Left ventricle myocardium inferior (tissue), 1 donor: ENCODE data around the gene MEX3A. TPM values are rescaled to one million over a fixed set of nuclear protein-coding genes. Genes with fewer than 3 reads are reported as not detected.

ENCODE experiments used
- DNase-seq: peaks from one replicate; pipeline ENCODE4 v3.0.0-alpha.2; 2020
- H3K27ac ChIP-seq: fragments of 200-600 bp; replicated peaks from 2 replicates; pipeline ENCODE4 v1.8.0; 2021
- H3K27me3 ChIP-seq: fragments of 200-600 bp; 2 replicates; pipeline ENCODE4 v1.8.0; 2021; ENCODE audit warnings: low read depth
- H3K36me3 ChIP-seq: fragments of 200-600 bp; 2 replicates; pipeline ENCODE4 v1.8.0; 2021
- H3K4me1 ChIP-seq: fragments of 200-600 bp; 2 replicates; pipeline ENCODE4 v1.8.0; 2021
- H3K4me3 ChIP-seq: fragments of 200-600 bp; 2 replicates; pipeline ENCODE4 v1.8.0; 2021; ENCODE audit warnings: mild to moderate bottlenecking, moderate library complexity
- H3K9me3 ChIP-seq: fragments of 200-600 bp; replicated peaks from 2 replicates; pipeline ENCODE4 v1.8.0; 2021
- intact Hi-C: fragments of 100-400 bp; cut with micrococcal nuclease; formaldehyde crosslinking; loops from one replicate; pipeline ENCODE4 v1.11.0; 2022
- total RNA-seq: library from RNA; stranded (reverse); fragmentation: NEBNext Ultra II Directional; extraction: Animal tissue kit (Norgen Biotek cat#: 25700); gene quantifications from one replicate; pipeline ENCODE4 v1.2.1, GENCODE V29; 2021
- TF ChIP-seq, protein P1 (sequence below): fragments of 200-600 bp; IDR thresholded peaks from 2 replicates; pipeline ENCODE4 v1.8.0; 2021; ENCODE audit warnings: antibody characterized with exemption, mild to moderate bottlenecking, borderline replicate concordance
- donor health status: DM: no; HTN: yes; CAD: no; lungs with severe emphysema.

The MEX3A gene
- total RNA-seq, 1 donor from 2014 or later: 0.16 TPM

DNA sequence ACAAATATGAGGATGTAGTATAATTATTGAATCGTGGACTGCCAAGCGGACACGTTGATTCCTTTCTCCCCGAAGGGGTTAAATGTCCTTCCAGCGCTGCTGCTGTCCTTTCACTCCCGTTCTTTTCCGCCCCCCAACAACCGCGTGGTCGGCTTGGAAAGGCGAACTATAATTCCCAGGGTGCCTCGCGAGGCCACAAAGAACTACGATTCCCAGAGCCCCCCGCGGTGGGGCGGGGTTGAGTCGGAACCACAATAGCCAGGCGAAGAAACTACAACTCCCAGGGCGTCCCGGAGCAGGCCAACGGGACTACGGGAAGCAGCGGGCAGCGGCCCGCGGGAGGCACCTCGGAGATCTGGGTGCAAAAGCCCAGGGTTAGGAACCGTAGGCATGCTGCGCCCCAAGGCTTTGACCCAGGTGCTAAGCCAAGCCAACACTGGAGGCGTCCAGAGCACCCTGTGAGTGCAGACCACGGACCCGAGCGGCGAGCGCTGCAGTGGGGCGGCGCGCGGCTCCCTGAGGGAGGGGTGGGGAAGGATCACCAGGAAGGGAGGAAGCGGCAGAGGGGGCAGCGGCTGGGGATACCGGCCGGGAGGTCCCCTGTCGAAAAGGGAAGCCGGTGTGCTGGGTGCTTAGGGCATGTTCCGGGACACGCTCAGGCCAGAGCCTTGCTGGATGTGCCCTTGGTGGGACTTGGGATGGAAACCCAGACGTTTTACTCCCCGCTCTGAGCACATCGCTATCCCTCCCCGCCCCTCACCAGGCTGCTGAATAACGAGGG is 27.6 kb downstream of the MEX3A start, which contains the start of gene LAMTOR2:
TSS of gene LAMTOR2 (plus strand) at position 283 of the 781 bp plus-strand sequence. CDS start at position 391, 108 bp downstream.
- Histone ChIP-seq H3K27ac (peak within 1 kb of the TSS; percentile 99), H3K27me3 (no peaks in the 10 kb centered on the region), H3K36me3 (peaks cover 24% of the 10 kb centered on the region), H3K4me1 (peaks cover 59% of the 10 kb centered on the region), H3K9me3 (no peaks in the 10 kb centered on the region), H3K4me3 (peak within 1 kb of the TSS; percentile 95)
- DNase-seq: peak; percentile 99
- TF ChIP-seq, protein P1, sequence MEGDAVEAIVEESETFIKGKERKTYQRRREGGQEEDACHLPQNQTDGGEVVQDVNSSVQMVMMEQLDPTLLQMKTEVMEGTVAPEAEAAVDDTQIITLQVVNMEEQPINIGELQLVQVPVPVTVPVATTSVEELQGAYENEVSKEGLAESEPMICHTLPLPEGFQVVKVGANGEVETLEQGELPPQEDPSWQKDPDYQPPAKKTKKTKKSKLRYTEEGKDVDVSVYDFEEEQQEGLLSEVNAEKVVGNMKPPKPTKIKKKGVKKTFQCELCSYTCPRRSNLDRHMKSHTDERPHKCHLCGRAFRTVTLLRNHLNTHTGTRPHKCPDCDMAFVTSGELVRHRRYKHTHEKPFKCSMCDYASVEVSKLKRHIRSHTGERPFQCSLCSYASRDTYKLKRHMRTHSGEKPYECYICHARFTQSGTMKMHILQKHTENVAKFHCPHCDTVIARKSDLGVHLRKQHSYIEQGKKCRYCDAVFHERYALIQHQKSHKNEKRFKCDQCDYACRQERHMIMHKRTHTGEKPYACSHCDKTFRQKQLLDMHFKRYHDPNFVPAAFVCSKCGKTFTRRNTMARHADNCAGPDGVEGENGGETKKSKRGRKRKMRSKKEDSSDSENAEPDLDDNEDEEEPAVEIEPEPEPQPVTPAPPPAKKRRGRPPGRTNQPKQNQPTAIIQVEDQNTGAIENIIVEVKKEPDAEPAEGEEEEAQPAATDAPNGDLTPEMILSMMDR: no peak
- intact Hi-C loops: no loop called here

DNA sequence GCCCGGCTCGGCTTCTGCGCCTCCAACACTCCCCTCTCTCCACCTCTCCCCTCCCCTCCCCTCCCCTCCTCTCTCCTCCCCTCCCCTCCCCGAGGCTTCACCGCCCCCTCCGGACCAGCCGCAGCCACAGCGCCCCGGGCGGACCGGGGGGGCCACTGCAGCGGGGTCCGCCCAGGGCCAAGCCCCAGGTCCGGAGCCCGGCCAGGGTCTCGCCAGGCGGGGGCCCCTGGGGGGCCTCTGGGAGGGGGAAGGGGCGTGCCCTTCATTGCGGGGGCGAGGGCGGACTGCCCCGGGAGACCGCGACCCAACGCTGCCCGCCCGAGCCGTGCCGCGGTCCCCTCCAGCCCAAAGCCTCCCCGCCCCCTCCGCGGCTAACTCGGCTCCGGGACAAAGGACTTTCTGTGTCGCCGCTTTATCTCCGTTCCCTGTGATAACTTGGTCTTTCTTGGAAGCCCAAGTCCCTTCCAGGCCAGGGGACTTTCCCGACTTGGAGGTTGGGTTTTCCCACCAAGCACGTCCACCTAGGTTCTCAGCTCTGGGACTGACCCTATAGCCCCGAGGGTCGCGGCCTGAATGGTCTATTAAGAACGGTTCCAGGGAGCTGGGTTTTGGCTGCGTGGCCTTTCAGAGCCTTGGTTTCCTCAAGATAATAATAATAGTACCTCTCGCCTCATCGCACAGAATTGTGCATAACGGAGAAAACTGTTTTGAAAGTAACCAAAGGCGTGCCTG is 28.3 kb downstream of the MEX3A start, which contains the start of gene UBQLN4:
TSS of gene UBQLN4 (minus strand) at position 31 of the 732 bp plus-strand sequence. CDS start 97 bp downstream, outside the sequence.
- intact Hi-C loops: no loop called here
- Histone ChIP-seq H3K36me3 (peaks cover 29% of the 10 kb centered on the region), H3K9me3 (no peaks in the 10 kb centered on the region), H3K27ac (peak within 1 kb of the TSS; percentile 99), H3K4me3 (peak within 1 kb of the TSS; percentile 95), H3K4me1 (peaks cover 62% of the 10 kb centered on the region), H3K27me3 (no peaks in the 10 kb centered on the region)
- TF ChIP-seq, protein P1: peak; percentile 60
- DNase-seq: peak; percentile 88

DNA sequence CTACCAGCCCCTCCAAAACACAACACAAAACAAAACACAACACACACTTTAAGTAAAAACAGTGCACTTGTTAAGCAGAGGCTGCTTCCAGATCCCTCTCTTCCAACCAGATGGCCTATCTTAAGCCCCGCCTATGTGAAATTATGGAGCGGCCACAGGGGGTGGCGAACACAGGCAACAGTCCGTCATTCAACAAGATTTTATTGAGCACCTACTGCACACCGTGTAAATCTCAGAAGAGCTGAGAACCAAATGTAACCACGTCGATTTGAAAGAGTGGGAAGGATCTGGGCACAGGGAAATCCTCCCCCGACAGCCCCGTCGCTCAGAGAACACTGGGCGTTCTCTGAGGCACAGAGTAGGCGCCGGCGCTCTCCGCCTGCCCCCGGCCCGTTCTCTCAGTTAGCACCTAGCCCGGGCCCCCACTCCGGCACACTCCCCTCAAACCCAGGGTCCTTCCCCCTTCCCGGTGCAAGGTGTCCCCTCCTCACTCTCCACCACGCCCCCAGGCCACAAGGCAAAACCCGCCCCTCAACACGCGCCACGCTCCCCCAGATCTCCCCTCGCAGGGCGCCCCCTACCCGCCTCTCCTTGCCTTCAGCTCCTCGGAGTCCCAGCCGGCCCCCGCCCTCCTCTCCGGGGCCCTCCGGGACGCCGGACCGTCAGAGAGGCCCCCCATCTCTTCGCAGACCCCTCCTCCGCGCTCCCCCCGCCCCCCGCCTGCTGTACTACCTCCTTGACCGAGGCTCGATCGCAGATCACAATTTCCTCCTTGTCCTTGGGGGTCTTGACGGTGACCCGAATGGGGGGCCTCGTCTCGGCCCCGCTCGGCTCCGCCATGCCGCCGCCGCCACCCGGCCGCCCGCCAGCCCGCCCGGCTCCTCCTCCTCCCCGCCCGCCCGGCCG is 29.1 kb downstream of the MEX3A start:
- DNase-seq: peak; percentile 55
- H3K27ac ChIP-seq: peak overlapping the region; percentile 99
- TF ChIP-seq, protein P1: peak; percentile 35
- peaks cover 65% of the 10 kb centered on the region for H3K4me1 ChIP-seq
- intact Hi-C loops: no loop called here
- peak overlapping the region; percentile 95 for H3K4me3 ChIP-seq
- peaks cover 28% of the 10 kb centered on the region for H3K36me3 ChIP-seq
- no peaks in the 10 kb centered on the region for H3K9me3 ChIP-seq
- H3K27me3 ChIP-seq: no peaks in the 10 kb centered on the region

DNA sequence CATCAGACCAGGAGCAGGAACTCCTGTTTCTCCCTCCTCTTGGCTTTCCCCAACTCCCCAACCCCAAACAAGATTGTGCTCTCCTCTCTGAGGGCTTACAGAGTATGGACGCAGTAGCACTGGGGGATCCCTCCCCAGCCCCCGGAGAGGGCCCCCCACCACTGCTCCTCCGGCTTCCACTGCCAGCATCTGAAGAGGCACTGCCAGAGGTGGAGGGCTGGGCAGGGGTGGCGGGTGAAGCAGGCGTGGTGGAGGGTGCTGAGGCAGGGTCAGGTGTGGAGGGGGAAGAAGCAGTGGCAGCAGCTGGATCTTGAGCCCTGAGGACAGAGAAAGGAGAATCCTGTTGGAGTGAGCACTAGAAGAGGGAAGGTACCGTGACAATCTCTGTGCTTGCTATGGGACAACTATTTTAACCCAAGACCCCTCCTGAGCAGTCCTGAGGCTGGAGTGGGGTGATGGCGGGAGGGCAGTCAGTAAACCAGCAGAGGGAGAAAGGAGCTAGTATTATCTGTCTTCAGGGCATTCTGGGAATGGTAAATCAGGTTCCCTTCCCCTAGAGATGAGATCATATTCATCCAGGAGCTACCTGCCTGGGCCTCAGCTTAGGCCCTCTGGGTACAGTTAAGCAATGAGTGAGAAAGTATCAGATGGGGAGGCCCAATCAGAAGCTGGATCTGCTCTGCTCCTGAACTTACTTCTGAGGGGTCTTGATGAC is 31.1 kb downstream of the MEX3A start:
- DNase-seq: no peak
- TF ChIP-seq, protein P1: no peak
- Histone ChIP-seq H3K4me1 (peaks cover 61% of the 10 kb centered on the region), H3K4me3 (no peak overlapping the region), H3K36me3 (peaks cover 27% of the 10 kb centered on the region), H3K27me3 (no peaks in the 10 kb centered on the region), H3K27ac (peak overlapping the region; percentile 63), H3K9me3 (no peaks in the 10 kb centered on the region)
- intact Hi-C loops: no loop called here
